GM21825 (cell line): Measurements from ENCODE around the gene CCNK.

Source experiments
- ATAC-seq: cut with Tn5 transposase; IDR thresholded peaks from one replicate; pipeline ENCODE4 v1.9.1; 2021; ENCODE audit warnings: mild to moderate bottlenecking, moderate library complexity; ENCODE audit not compliant: unreplicated experiment

The CCNK gene

GRCh38 chr14:99505089-99505488, 23.9 kb downstream of the CCNK start:
- ATAC-seq: no peak

- ATAC-seq: no peak
Observed at GRCh38 chr14:99506276-99506675, 25.1 kb downstream of the CCNK start.

GRCh38 chr14:99507860-99508640, 26.8 kb downstream of the CCNK start:
- no peak for ATAC-seq

- ATAC-seq: no peak
Observed at GRCh38 chr14:99508896-99509629, 27.9 kb downstream of the CCNK start.

- ATAC-seq: no peak
Observed at GRCh38 chr14:99509871-99510555, 28.8 kb downstream of the CCNK start.

- ATAC-seq: no peak
Observed at GRCh38 chr14:99510556-99511139, 29.4 kb downstream of the CCNK start.

- no peak for ATAC-seq
Observed at GRCh38 chr14:99511421-99512109, 30.4 kb downstream of the CCNK start.

GRCh38 chr14:99512110-99512449, 30.9 kb downstream of the CCNK start:
- ATAC-seq: no peak

GRCh38 chr14:99512571-99513182, 31.5 kb downstream of the CCNK start:
- no peak for ATAC-seq

GRCh38 chr14:99513183-99513694, 32.0 kb downstream of the CCNK start:
- no peak for ATAC-seq

GRCh38 chr14:99513946-99514551, 32.8 kb downstream of the CCNK start:
- no peak for ATAC-seq

GRCh38 chr14:99514552-99515300, 33.5 kb downstream of the CCNK start:
- no peak for ATAC-seq

GRCh38 chr14:99515301-99516155, 34.3 kb downstream of the CCNK start:
- ATAC-seq: no peak

- no peak for ATAC-seq
Observed at GRCh38 chr14:99516156-99516870, 35.1 kb downstream of the CCNK start.

- ATAC-seq: no peak
Observed at GRCh38 chr14:99516871-99517642, 35.8 kb downstream of the CCNK start.

- no peak for ATAC-seq
Observed at GRCh38 chr14:99517643-99518381, 36.6 kb downstream of the CCNK start.
